H9 (cell line): ENCODE results near the gene MIPOL1. TPM values are rescaled to one million over a fixed set of nuclear protein-coding genes. Genes with fewer than 3 reads are reported as not detected.

Experiments
- DNase-seq: peaks from one replicate; pipeline ENCODE4 v3.0.0-alpha.2; 2017
- H2AFZ ChIP-seq: one replicate; pipeline ENCODE4 v1.6.1; 2013; ENCODE audit warnings: mild to moderate bottlenecking, low read length, control low read depth, moderate library complexity
- H2AK5ac ChIP-seq: 2 replicates; pipeline ENCODE4 v1.6.1; 2013; ENCODE audit warnings: low read length, control low read depth, mixed read lengths; ENCODE audit not compliant: insufficient read length
- H2BK120ac ChIP-seq: one replicate; pipeline ENCODE4 v1.6.1; 2013; ENCODE audit warnings: low read depth, mild to moderate bottlenecking, low read length, control low read depth, inconsistent platforms; ENCODE audit not compliant: poor library complexity, severe bottlenecking
- H2BK12ac ChIP-seq: 2 replicates; pipeline ENCODE4 v1.6.1; 2013; ENCODE audit warnings: low read length, control low read depth, mixed read lengths, low read depth; ENCODE audit not compliant: insufficient read length
- H2BK15ac ChIP-seq: 2 replicates; pipeline ENCODE4 v1.6.1; 2013; ENCODE audit warnings: low read depth, low read length, control low read depth
- H2BK20ac ChIP-seq: one replicate; pipeline ENCODE4 v1.6.1; 2013; ENCODE audit warnings: low read depth, mild to moderate bottlenecking, low read length, control low read depth, inconsistent platforms; ENCODE audit not compliant: poor library complexity, severe bottlenecking
- H2BK5ac ChIP-seq: 2 replicates; pipeline ENCODE4 v1.6.1; 2013; ENCODE audit warnings: low read length, control low read depth, mixed read lengths; ENCODE audit not compliant: insufficient read length
- H3K14ac ChIP-seq: 2 replicates; pipeline ENCODE4 v1.6.1; 2013; ENCODE audit warnings: low read length, control low read depth; ENCODE audit not compliant: insufficient read depth
- H3K18ac ChIP-seq: 2 replicates; pipeline ENCODE4 v1.6.1; 2013; ENCODE audit warnings: low read depth, mild to moderate bottlenecking, mixed read lengths, low read length, control low read depth; ENCODE audit not compliant: insufficient read length
- H3K23ac ChIP-seq: 2 replicates; pipeline ENCODE4 v1.6.1; 2013; ENCODE audit warnings: low read length, control low read depth, mixed read lengths, low read depth; ENCODE audit not compliant: insufficient read length
- H3K23me2 ChIP-seq: 2 replicates; pipeline ENCODE4 v1.6.1; 2013; ENCODE audit warnings: low read depth, mild to moderate bottlenecking, mixed read lengths, low read length, control low read depth; ENCODE audit not compliant: insufficient read length, poor library complexity, severe bottlenecking
- H3K27ac ChIP-seq: 2 replicates; pipeline ENCODE4 v1.5.1; 2013; ENCODE audit warnings: low read length, control low read depth, mixed read lengths, low read depth; ENCODE audit not compliant: insufficient read length
- H3K27me3 ChIP-seq: 2 replicates; pipeline ENCODE4 v1.6.1; 2013; ENCODE audit warnings: low read length, control low read depth, inconsistent platforms; ENCODE audit not compliant: insufficient read depth
- H3K4ac ChIP-seq: 2 replicates; pipeline ENCODE4 v1.6.1; 2013; ENCODE audit warnings: low read depth, mild to moderate bottlenecking, control low read depth, inconsistent platforms, low read length, moderate library complexity
- H3K4me1 ChIP-seq: 2 replicates; pipeline ENCODE4 v1.6.1; 2013; ENCODE audit warnings: low read length, control low read depth, inconsistent platforms; ENCODE audit not compliant: insufficient read depth
- H3K4me2 ChIP-seq: 2 replicates; pipeline ENCODE4 v1.6.1; 2013; ENCODE audit warnings: low read length, control low read depth, mixed read lengths; ENCODE audit not compliant: insufficient read length, insufficient read depth
- H3K56ac ChIP-seq: 2 replicates; pipeline ENCODE4 v1.6.1; 2013; ENCODE audit warnings: low read depth, mild to moderate bottlenecking, mixed read lengths, low read length, control low read depth; ENCODE audit not compliant: insufficient read length
- H3K79me1 ChIP-seq: 2 replicates; pipeline ENCODE4 v1.6.1; 2013; ENCODE audit warnings: low read depth, mild to moderate bottlenecking, moderate library complexity, low read length, control low read depth, inconsistent platforms; ENCODE audit not compliant: insufficient read depth, poor library complexity, severe bottlenecking
- H3K79me2 ChIP-seq: 2 replicates; pipeline ENCODE4 v1.6.1; 2013; ENCODE audit warnings: low read length, control low read depth, inconsistent platforms; ENCODE audit not compliant: insufficient read depth
- H3K9ac ChIP-seq: 2 replicates; pipeline ENCODE4 v1.6.1; 2013; ENCODE audit warnings: low read length, control low read depth, mixed read lengths; ENCODE audit not compliant: insufficient read length; ENCODE audit errors: extremely low read depth
- H3K9me3 ChIP-seq: one replicate; pipeline ENCODE4 v1.6.1; 2013; ENCODE audit warnings: low read depth, low read length, inconsistent platforms; ENCODE audit not compliant: control insufficient read depth
- H3T11ph ChIP-seq: one replicate; pipeline ENCODE4 v1.6.1; 2013; ENCODE audit warnings: mild to moderate bottlenecking, low read length, control low read depth, inconsistent platforms
- H4K20me1 ChIP-seq: one replicate; pipeline ENCODE4 v1.6.1; 2013; ENCODE audit not compliant: control insufficient read depth, insufficient read length, insufficient read depth
- H4K5ac ChIP-seq: 2 replicates; pipeline ENCODE4 v1.6.1; 2013; ENCODE audit warnings: low read depth, mild to moderate bottlenecking, mixed read lengths, low read length, control low read depth; ENCODE audit not compliant: insufficient read length
- H4K8ac ChIP-seq: replicated peaks from 2 replicates; pipeline ENCODE4 v1.6.1; 2013; ENCODE audit warnings: low read length, control low read depth, mixed read lengths, low read depth; ENCODE audit not compliant: insufficient read length
- H4K91ac ChIP-seq: 2 replicates; pipeline ENCODE4 v1.6.1; 2013; ENCODE audit warnings: low read depth, mild to moderate bottlenecking, moderate library complexity, mixed read lengths, low read length, control low read depth; ENCODE audit not compliant: insufficient read length
- H3K27ac Mint-ChIP-seq, 3 experiments: 2 replicates in 2 of 3; 3 replicates in 1 of 3; pipeline ENCODE4 v1.8.0; 2020 to 2021; ENCODE audit warnings: mixed read lengths in 3 of 3, mild to moderate bottlenecking in 1 of 3, moderate library complexity in 1 of 3
- H3K27me3 Mint-ChIP-seq: 2 replicates; pipeline ENCODE4 v1.8.0; 2021; ENCODE audit warnings: low read depth, mild to moderate bottlenecking, moderate library complexity, mixed read lengths
- H3K36me3 Mint-ChIP-seq, 3 experiments: 2 replicates in 2 of 3; 3 replicates in 1 of 3; pipeline ENCODE4 v1.8.0; 2020 to 2021; ENCODE audit warnings: low read depth in 3 of 3, mixed read lengths in 3 of 3; ENCODE audit not compliant: insufficient read depth in 1 of 3
- H3K4me1 Mint-ChIP-seq, 2 experiments: 2 replicates each; pipeline ENCODE4 v1.8.0; 2020; ENCODE audit warnings: mixed read lengths in 2 of 2
- H3K4me3 Mint-ChIP-seq, 2 experiments: 2 replicates in 1 of 2; 3 replicates in 1 of 2; pipeline ENCODE4 v1.8.0; 2020 to 2021; ENCODE audit warnings: mild to moderate bottlenecking in 2 of 2, mixed read lengths in 2 of 2, moderate library complexity in 1 of 2
- H3K9me3 Mint-ChIP-seq, 2 experiments: 2 replicates in 1 of 2; 3 replicates in 1 of 2; pipeline ENCODE4 v1.8.0; 2020; ENCODE audit warnings: mild to moderate bottlenecking in 2 of 2, mixed read lengths in 2 of 2, moderate library complexity in 1 of 2
- WGBS: extraction: QIAGEN DNeasy Blood & Tissue Kit; methylation state at CpG from one replicate; pipeline ENCODE4 v1.1.7; 2013; ENCODE audit warnings: missing lambda C conversion rate, low lambda C conversion rate, mixed read lengths; ENCODE audit not compliant: insufficient read length; ENCODE audit errors: extremely low coverage; 5-methylcytosine and 5-hydroxymethylcytosine counted together
- total RNA-seq: library from RNA; stranded (reverse); gene quantifications from 2 replicates; pipeline ENCODE4 v1.2.1, GENCODE V29; 2021
- TF ChIP-seq, protein P1 (sequence below): fragments of 200-600 bp; sonication (generic); conservative IDR thresholded peaks from 3 replicates; pipeline ENCODE4 v1.8.0; 2021; ENCODE audit warnings: antibody characterized with exemption, mild to moderate bottlenecking

Gene MIPOL1
- total RNA-seq, 1 experiment from 2014 or later = 15.6 TPM

GRCh38 chr14:37480446-37481290 lies 282.9 kb downstream of the MIPOL1 start:
- no peak overlapping the region for H3T11ph ChIP-seq
- no peak overlapping the region for H4K91ac ChIP-seq
- Mint-ChIP-seq H3K9me3 (peaks cover 0 to 4% of the 10 kb centered on the region in 2 experiments; a peak in 1 of 5 replicates), H3K27ac (peak overlapping the region in 1 of 3 experiments; percentile 69; a peak in 2 of 7 replicates), H3K4me1 (no peaks in the 10 kb centered on the region), H3K36me3 (no peaks in the 10 kb centered on the region; a peak in 2 of 7 replicates), H3K27me3 (no peaks in the 10 kb centered on the region), H3K4me3 (no peak overlapping the region)
- H2BK5ac ChIP-seq = no peak overlapping the region
- TF ChIP-seq, protein P1, sequence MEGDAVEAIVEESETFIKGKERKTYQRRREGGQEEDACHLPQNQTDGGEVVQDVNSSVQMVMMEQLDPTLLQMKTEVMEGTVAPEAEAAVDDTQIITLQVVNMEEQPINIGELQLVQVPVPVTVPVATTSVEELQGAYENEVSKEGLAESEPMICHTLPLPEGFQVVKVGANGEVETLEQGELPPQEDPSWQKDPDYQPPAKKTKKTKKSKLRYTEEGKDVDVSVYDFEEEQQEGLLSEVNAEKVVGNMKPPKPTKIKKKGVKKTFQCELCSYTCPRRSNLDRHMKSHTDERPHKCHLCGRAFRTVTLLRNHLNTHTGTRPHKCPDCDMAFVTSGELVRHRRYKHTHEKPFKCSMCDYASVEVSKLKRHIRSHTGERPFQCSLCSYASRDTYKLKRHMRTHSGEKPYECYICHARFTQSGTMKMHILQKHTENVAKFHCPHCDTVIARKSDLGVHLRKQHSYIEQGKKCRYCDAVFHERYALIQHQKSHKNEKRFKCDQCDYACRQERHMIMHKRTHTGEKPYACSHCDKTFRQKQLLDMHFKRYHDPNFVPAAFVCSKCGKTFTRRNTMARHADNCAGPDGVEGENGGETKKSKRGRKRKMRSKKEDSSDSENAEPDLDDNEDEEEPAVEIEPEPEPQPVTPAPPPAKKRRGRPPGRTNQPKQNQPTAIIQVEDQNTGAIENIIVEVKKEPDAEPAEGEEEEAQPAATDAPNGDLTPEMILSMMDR = no peak
- H2BK15ac ChIP-seq = no peak overlapping the region
- no peak overlapping the region for H3K23ac ChIP-seq
- H3K27ac ChIP-seq = no peak overlapping the region
- H3K4me2 ChIP-seq = no peak overlapping the region
- no peak overlapping the region for H4K8ac ChIP-seq
- no peak overlapping the region for H2BK120ac ChIP-seq
- H4K5ac ChIP-seq = no peak overlapping the region
- no peak overlapping the region for H2BK20ac ChIP-seq
- no peaks in the 10 kb centered on the region for H3K23me2 ChIP-seq
- no peak for DNase-seq
- H3K4me1 ChIP-seq = no peaks in the 10 kb centered on the region
- no CpG with 5 or more reads among the region's 3 CpGs for WGBS
- H3K14ac ChIP-seq = no peak overlapping the region
- H2AFZ ChIP-seq = no peak overlapping the region
- no peak overlapping the region for H3K18ac ChIP-seq
- no peaks in the 10 kb centered on the region for H4K20me1 ChIP-seq
- H3K79me2 ChIP-seq = no peaks in the 10 kb centered on the region
- no peak overlapping the region for H2AK5ac ChIP-seq
- H3K9ac ChIP-seq = no peak overlapping the region
- H3K4ac ChIP-seq = no peak overlapping the region
- H3K27me3 ChIP-seq = no peaks in the 10 kb centered on the region
- H3K9me3 ChIP-seq = no peaks in the 10 kb centered on the region
- H3K56ac ChIP-seq = no peak overlapping the region
- H3K79me1 ChIP-seq = no peaks in the 10 kb centered on the region
- H2BK12ac ChIP-seq = no peak overlapping the region
